ENCODE results near the gene SNRPE.

The SNRPE gene

DNA sequence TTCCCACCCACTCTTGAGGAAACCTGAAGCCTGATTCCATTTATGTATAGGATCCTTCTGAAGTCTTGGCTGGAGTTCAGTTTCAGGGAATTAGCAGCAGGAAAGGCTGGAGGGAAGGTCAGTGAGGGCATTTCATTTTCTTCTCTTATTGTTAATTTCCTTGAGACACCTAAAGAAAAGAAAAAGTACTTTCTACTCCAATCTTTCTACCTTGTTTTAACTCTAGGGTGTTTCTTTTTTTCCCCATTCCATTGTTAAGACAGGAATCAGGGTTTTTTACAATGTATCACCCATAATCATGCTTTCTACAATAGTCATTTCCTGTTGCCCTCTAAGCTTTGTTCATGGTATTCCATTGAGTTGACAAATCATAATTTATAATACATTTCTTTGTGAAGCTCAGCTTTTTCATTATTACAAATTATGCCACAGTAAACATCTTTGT lies 27.4 kb downstream of the SNRPE start:
- DNase-seq, result no peak

DNA sequence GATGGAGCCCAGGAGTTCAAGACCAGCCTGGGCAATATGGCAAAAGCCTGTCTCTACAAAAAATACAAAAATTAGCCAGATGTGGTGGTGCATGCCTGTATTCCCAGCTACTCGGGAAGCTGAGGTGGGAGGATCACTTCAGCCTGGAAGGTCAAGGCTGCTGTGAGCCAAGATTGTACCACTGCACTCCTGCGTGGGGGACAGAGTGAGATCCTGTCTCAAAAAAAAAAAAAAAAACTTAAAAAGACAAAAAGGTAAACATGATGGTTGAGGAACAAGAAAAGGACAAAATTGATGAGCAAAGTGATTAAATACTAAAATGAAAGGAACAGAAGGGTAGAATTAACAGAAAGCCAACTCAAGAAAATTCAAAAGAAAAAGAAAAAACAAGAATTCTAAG lies 30.6 kb downstream of the SNRPE start:
- no peak for DNase-seq

DNA sequence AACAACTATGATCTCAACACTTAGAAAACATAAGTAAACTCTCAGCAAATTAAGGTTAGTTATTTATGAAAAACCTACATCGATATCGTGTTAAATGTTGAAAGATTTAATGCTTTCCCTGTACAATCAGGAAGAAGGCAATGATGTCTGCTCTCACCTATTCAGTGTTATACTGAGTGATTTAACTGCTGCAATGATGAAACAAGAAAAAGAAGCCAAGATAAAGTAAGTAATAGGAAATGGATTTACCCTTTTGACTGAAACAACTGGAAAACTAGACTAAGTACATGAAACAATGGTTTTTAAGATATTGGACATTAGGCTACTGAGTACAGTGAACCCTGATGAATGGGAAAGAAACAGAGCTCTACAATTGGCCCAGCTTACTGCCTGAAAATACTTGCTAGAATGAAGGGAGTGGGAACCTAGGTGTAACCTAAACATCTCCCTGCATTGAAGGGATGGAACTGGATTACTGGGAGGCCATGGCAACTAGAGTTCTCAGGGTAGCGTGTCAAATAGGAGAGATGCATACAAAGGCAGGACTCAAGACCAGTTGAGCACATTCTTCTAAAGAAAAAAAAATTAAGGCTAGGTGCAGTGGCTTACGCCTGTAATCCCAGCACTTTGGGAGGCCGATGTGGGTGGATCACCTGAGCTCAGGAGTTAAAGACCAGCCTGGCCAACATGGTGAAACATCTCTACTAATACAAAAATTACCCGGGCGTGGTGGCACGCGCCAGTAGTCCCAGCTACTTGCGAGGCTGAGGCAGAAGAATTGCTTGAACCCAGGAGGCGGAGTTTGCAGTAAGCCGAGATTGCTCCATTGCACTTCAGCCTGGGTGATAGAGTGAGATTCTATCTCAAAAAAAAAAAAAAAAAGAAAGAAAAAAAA lies 37.3 kb downstream of the SNRPE start:
- no peak for DNase-seq

DNA sequence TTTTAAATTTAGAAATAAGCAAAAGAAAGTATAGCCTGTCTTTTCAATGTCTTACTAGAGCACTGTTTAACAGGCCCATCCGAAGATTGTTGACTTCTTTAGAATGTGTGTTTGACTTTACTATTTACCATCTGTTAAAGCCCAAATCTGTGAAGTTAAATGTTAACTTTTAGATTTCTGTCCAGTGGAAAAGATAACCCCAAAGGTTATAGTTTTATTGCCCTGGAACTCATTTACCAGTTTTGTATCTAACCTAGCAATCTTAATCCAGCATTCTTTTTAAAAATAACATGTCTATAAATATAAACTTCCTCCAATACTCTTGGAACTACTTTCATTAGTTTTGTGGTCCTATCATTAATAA lies 37.9 kb downstream of the SNRPE start:
- DNase-seq, result no peak

DNA sequence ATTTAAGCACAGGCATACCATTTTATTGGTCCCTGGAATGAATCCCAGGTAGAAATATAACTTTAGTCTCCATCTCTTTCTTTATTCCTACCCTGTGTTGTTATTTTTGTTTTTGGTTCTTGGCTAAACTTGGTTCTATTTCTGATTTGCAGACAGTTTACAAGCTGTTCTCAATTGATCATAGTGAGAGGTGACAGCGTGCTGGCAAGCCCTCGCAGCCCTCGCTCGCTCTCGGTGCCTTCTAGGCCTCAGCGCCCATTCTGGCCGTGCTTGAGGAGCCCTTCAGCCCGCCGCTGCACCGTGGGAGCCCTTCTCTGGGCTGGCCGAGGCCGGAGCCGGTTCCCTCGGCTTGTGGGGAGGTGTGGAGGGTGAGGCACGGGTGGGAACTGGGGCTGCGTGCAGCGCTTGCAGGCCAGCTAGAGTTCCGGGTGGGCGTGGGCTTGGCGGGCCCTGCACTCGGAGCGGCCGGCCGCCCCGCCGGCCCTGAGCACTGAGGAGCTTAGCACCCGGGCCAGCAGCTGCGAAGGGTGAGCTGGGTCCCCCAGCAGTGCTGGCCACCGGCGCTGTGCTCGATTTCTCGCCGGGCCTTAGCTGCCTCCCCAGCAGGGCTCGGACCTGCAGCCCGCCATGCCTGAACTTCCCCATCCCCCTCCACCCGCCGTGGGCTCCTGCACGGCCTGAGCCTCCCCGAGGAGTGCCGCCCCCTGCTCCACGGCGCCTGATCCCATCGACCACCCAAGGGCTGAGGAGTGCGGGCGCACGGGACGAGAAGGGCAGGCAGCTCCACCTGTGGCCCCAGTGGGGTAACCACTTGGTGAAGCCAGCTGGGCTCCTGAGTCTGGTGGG lies 38.7 kb downstream of the SNRPE start:
- no peak for DNase-seq

DNA sequence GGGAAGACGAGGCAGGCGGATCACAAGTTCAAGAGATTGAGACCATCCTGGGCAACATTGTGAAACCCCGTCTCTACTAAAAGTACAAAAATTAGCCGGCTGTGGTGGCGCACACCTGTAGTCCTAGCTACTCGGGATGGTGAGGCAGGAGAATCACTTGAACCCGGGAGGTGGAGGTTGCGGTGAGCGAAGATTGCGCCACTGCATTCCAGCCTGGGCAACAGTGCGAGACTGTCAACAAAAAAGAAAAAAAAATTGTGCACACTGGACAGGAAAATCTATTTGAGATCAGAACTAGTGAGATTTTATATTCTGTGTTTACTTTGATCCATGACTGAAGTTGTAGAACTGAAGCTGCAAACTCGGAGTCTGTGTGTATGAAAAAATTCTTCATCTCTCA lies 40.2 kb downstream of the SNRPE start:
- no peak for DNase-seq

DNA sequence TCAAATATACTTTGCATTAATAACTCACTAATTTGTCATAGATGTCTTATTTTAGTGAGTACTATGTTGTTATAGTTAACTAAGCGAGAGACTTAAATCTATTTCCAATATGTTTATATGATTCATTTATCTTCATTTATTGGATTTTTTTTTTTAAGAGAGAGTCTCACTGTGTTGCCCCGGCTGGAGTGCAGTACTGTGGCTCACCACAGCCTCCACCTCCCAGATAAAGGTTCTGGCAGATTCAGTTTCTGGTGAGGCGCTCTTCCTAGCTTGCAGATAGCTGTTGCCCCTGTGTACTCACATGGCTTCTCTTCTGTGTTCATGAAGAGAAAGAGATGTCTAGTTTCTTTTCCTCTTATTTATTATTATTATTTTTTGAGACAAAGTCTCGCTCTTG lies 43.9 kb downstream of the SNRPE start:
- no peak for DNase-seq

DNA sequence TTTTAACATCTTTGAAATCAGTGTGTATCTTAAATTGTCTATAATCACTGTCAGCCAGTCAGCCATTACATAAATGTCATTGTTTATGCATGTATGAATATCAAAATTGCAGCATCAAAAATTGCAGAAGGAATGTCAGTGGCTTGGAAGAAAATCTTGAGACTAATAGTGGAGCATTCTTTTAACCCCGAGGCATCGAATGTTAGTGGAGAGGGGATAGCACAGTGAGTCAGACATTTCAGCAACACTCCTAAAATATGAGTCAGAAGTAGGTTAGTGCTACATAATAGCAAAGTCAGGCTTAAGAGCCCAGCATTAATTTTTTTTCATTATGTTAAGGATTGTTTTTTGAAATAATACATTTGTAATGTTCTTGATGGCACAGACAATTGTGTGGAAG lies 45.5 kb downstream of the SNRPE start:
- no peak for DNase-seq

DNA sequence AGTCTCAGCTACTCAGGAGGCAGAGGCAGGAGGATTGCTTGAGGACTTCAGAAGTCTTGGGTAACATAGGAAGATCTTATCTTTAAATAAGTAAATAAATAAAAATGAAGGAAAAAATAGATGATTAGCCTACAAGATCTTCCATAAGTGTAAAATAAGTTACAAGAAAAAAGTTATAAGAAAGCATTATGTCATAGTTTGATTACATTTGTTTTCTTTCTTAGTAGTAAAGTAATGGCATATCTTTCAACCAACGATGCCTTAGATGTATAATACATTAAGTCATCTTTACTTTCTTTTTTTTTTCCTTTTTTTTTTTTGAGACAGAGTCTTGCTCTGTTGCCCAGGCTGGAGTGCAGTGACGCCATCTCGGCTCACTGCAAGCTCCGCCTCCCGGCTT lies 46.5 kb downstream of the SNRPE start:
- no peak for DNase-seq

DNA sequence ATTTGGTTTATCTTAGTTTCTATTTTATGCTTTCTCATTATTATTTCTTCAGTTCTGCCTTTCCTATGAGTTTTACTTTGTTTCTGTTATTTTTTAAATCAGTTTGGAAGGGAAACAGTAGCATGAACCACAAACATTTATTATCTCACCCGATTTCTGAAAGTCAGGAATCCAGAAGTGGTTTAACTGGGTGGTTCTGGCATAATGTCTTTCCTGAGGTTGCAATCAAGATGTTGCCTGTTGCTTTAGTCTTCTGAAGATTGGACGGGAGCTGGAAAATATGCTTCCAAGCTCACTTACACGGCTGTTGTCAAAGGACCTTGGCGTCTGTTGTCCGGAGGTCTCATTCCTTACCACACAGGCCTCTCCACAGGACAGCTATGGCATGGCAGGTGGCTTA lies 50.4 kb downstream of the SNRPE start:
- no peak for DNase-seq

DNA sequence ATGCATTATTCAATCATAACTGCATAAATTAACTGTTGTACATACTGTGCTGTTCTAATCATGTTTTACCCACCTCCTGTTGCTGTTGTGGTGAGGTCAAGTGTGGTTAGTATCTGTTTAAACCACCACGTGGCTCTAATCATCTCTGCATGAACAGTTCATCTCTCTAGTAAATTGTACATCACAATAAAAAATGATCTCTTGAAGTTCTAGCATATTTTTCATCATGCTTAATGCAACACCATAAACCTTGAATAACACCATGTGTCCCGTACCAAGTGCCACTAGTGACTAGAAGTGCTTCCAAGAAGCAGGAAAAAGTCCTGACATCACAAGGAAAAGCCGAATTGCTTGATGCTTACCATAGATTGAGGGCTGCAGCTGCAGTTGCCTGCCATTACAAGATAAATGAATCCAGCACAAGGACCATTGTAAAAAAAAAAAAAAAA lies 51.7 kb downstream of the SNRPE start:
- DNase-seq, result no peak

DNA sequence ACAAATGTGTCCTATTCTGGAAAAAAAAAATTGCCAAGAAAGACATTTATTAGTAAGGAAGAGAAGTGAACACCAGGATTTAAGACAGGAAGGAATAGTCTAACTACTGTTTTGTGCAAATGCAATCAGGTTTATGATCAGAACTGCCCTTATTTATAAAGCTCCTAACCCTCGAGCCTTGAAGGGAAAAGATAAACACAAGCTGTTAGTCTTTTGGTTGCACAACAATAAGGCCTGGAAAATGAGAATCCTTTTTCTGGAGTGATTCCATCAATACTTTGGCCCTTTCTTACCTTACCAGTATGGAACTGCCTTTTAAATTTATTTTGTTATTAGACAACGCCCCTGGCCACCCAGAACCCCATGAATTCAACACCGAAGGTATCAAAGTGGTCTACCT lies 52.9 kb downstream of the SNRPE start:
- DNase-seq, result no peak

DNA sequence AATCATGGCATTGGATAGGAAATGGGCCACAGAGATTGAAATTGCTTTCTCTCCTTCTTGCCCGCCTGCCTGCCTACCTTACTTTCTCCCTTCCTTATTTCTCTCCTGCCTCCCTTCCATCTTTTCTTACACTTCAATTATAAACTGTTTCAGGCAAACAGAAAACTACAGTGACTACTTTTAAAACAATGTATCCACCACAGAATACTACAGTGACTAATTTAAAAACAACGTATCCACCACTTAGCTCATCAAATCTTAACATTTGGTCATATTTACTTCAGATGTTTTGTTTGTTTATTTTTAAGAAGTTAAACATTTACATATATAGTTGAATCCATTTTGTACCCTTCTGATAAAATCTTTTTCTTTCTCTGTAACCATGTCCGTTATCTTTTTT lies 54.4 kb downstream of the SNRPE start:
- DNase-seq, result no peak

DNA sequence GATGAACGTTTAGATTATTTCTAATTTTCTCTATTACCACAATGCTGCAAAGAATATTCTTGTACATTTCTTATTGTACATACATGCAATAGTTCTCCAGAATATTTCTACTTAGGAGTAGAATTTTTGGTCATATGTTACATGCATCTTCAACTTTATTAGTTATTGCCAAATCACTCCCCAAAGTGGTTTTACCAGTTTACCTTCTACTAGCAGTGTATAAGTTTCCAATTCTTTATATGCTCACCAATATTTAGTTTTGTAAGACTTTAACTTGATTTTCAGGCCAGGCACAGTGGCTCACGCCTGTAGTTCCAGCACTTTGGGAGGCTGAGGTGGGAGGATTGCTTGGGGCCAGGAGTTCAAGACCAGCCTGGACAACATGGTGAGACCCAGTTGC lies 55.4 kb downstream of the SNRPE start:
- no peak for DNase-seq
